Liver (tissue), 9 donors: ENCODE results near the gene MAP3K5. TPM values are rescaled to one million over a fixed set of nuclear protein-coding genes. Genes with fewer than 3 reads are reported as not detected.

Source experiments
- DNase-seq: peaks from one replicate; pipeline ENCODE4 v3.0.0-alpha.2; 2017; ENCODE audit warnings: low spot score
- H3K27ac ChIP-seq, 2 donors: one replicate each; pipeline ENCODE4 v1.7.0; 2013; ENCODE audit warnings: inconsistent platforms in 2 of 2, low read length in 2 of 2, control low read depth in 1 of 2, low read depth in 1 of 2, mild to moderate bottlenecking in 1 of 2
- H3K27me3 ChIP-seq, 4 donors: one replicate each; pipeline versions ENCODE4 v1.6.1 to v1.7.0; 2013; ENCODE audit warnings: low read length in 3 of 4, inconsistent platforms in 1 of 4, mild to moderate bottlenecking in 1 of 4, moderate library complexity in 1 of 4; ENCODE audit not compliant: control insufficient read depth in 4 of 4, insufficient read depth in 4 of 4
- H3K36me3 ChIP-seq, 4 donors: one replicate each; pipeline versions ENCODE4 v1.6.1 to v1.7.0; 2013; ENCODE audit warnings: low read length in 3 of 4, mild to moderate bottlenecking in 3 of 4, low read depth in 1 of 4, moderate library complexity in 1 of 4; ENCODE audit not compliant: control insufficient read depth in 4 of 4, insufficient read depth in 3 of 4
- H3K4me1 ChIP-seq, 4 donors: one replicate each; pipeline versions ENCODE4 v1.6.1 to v1.7.0; 2013; ENCODE audit warnings: low read length in 3 of 4, mild to moderate bottlenecking in 3 of 4, moderate library complexity in 1 of 4; ENCODE audit not compliant: control insufficient read depth in 4 of 4, insufficient read depth in 4 of 4
- H3K4me3 ChIP-seq, 3 donors: one replicate each; pipeline versions ENCODE4 v1.6.1 to v1.7.0; 2013; ENCODE audit warnings: low read length in 3 of 3, control low read depth in 1 of 3, low read depth in 1 of 3, mild to moderate bottlenecking in 1 of 3
- H3K9ac ChIP-seq, 2 donors: one replicate each; pipeline ENCODE4 v1.7.0; 2013; ENCODE audit warnings: low read length in 2 of 2, mild to moderate bottlenecking in 2 of 2, moderate library complexity in 2 of 2, control low read depth in 1 of 2, low read depth in 1 of 2
- H3K9me3 ChIP-seq, 4 donors: one replicate each; pipeline versions ENCODE4 v1.6.1 to v1.7.0; 2013; ENCODE audit warnings: low read length in 3 of 4; ENCODE audit not compliant: control insufficient read depth in 4 of 4
- EGR1 ChIP-seq, 2 donors: IDR thresholded peaks; 2 replicates each; pipeline ENCODE4 v1.6.1; 2016 to 2018; ENCODE audit warnings: antibody characterized with exemption in 2 of 2, low read depth in 2 of 2
- FOXA1 ChIP-seq: IDR thresholded peaks from 2 replicates; pipeline ENCODE4 v1.6.1; 2016; ENCODE audit warnings: antibody characterized with exemption
- FOXA2 ChIP-seq: IDR thresholded peaks from 2 replicates; pipeline ENCODE4 v1.6.1; 2016; ENCODE audit warnings: antibody characterized with exemption
- GABPA ChIP-seq, 2 donors: IDR thresholded peaks in 1 of 2; conservative IDR thresholded peaks in 1 of 2; 2 replicates each; pipeline ENCODE4 v1.6.1; 2016; ENCODE audit warnings: antibody characterized with exemption in 2 of 2, mild to moderate bottlenecking in 1 of 2, moderate library complexity in 1 of 2
- HNF4A ChIP-seq, 2 donors: conservative IDR thresholded peaks; 2 replicates each; pipeline ENCODE4 v1.6.1; 2016; ENCODE audit warnings: antibody characterized with exemption in 2 of 2, mild to moderate bottlenecking in 2 of 2
- HNF4G ChIP-seq: IDR thresholded peaks from 2 replicates; pipeline ENCODE4 v1.6.1; 2016; ENCODE audit warnings: antibody characterized with exemption
- JUND ChIP-seq, 2 donors: IDR thresholded peaks; 2 replicates each; pipeline ENCODE4 v1.6.1; 2016; ENCODE audit warnings: antibody characterized with exemption in 2 of 2
- NR2F2 ChIP-seq: IDR thresholded peaks from 2 replicates; pipeline ENCODE4 v1.6.1; 2016; ENCODE audit warnings: antibody characterized with exemption
- RXRA ChIP-seq, 2 donors: IDR thresholded peaks; 2 replicates each; pipeline ENCODE4 v1.6.1; 2017 to 2018; ENCODE audit warnings: antibody characterized with exemption in 2 of 2, mild to moderate bottlenecking in 1 of 2
- SP1 ChIP-seq: IDR thresholded peaks from 2 replicates; pipeline ENCODE4 v1.6.1; 2018; ENCODE audit warnings: antibody characterized with exemption, mild to moderate bottlenecking
- TAF1 ChIP-seq: conservative IDR thresholded peaks from 2 replicates; pipeline ENCODE4 v1.6.1; 2016; ENCODE audit warnings: antibody characterized with exemption, mild to moderate bottlenecking
- YY1 ChIP-seq: IDR thresholded peaks from 2 replicates; pipeline ENCODE4 v1.6.1; 2016; ENCODE audit warnings: antibody characterized with exemption, mild to moderate bottlenecking
- WGBS: extraction: QIAGEN DNeasy Blood & Tissue Kit; methylation state at CpG from one replicate; pipeline ENCODE4 v1.1.7; 2013; 5-methylcytosine and 5-hydroxymethylcytosine counted together
- polyA plus RNA-seq, 2 donors: library from polyadenylated mRNA; stranded (reverse) in 1 of 2; unstranded in 1 of 2; fragments of 200-250 nt in 1 of 2; fragments of >200 nt in 1 of 2; fragmentation: Nextera tagmentation in 1 of 2; extraction: Ambion mirVana in 1 of 2; gene quantifications; one replicate each; pipeline versions ENCODE4 v1.2.1 to v1.2.3, GENCODE V29; 2013 to 2015
- total RNA-seq, 2 donors: library from RNA; depleted of rRNA; stranded (reverse); fragments of >200 nt; gene quantifications; one replicate each; pipeline ENCODE4 v1.2.3, GENCODE V29; 2014
- TF ChIP-seq, protein P1 (sequence below): IDR thresholded peaks from 2 replicates; pipeline ENCODE4 v1.6.1; 2016; ENCODE audit warnings: antibody characterized with exemption
- TF ChIP-seq, protein P2 (sequence below): IDR thresholded peaks from 2 replicates; pipeline ENCODE4 v1.6.1; 2016; ENCODE audit warnings: antibody characterized with exemption, mild to moderate bottlenecking
- TF ChIP-seq, protein P3 (sequence below): IDR thresholded peaks from 2 replicates; pipeline ENCODE4 v1.6.1; 2016; ENCODE audit warnings: antibody characterized with exemption
- TF ChIP-seq, protein P4 (sequence below): fragments of 150-350 bp; IDR thresholded peaks from 2 replicates; pipeline ENCODE4 v1.5.1; 2017; ENCODE audit warnings: improper control_type of control experiment, low read depth, low read length; ENCODE audit not compliant: missing input control
- TF ChIP-seq, protein P5 (sequence below): IDR thresholded peaks from 2 replicates; pipeline ENCODE4 v1.6.1; 2016; ENCODE audit warnings: antibody characterized with exemption
- donor health status: healthy.
- donor health status: healthy.
- donor health status: healthy.
- donor health status: healthy.
- donor health status: healthy.

Gene MAP3K5
- total and polyA plus RNA-seq, 4 donors: 2.9 to 18.0 (median 5.5) TPM

DNA sequence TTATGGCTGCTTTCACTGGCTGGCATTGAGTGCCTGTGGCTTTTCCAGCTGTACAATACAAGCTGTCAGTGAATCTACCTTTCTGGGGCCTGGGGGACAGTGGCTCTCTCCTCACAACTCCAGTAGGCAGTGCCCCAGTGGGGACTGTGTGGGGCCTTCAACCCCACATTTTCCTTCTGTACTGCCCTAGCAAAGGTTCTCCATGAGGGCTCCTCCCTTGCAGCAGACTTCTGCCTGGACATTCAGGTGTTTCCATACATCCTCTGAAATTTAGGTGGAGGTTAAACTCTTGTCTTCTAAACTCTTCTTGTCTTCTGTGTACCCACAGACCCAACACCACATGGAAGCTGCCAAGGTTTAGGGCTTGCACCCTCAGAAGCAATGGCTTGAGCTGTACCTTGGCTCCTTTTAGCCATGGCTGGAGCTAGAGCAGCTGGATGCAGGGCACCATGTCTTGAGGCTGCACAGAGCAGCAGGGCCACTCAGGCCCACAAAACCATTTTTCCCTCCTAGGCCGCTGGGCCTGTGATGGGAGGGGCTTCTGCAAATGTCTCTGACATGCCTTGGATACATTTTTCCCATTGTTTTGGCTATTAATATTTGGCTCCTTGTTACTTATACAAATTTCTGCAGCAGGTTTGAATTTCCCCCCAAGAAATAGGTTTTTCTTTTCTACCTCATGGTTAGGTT lies 39.7 kb upstream of the MAP3K5 start:
- Histone ChIP-seq H3K9me3 (peaks cover 0 to 8% (median 5%) of the 10 kb centered on the region in 4 donors), H3K27ac (no peak overlapping the region), H3K27me3 (no peaks in the 10 kb centered on the region), H3K4me3 (no peak overlapping the region), H3K9ac (no peak overlapping the region), H3K4me1 (no peaks in the 10 kb centered on the region), H3K36me3 (peaks cover 4 to 13% (median 7%) of the 10 kb centered on the region in 4 donors)
- TF ChIP-seq, protein P1, sequence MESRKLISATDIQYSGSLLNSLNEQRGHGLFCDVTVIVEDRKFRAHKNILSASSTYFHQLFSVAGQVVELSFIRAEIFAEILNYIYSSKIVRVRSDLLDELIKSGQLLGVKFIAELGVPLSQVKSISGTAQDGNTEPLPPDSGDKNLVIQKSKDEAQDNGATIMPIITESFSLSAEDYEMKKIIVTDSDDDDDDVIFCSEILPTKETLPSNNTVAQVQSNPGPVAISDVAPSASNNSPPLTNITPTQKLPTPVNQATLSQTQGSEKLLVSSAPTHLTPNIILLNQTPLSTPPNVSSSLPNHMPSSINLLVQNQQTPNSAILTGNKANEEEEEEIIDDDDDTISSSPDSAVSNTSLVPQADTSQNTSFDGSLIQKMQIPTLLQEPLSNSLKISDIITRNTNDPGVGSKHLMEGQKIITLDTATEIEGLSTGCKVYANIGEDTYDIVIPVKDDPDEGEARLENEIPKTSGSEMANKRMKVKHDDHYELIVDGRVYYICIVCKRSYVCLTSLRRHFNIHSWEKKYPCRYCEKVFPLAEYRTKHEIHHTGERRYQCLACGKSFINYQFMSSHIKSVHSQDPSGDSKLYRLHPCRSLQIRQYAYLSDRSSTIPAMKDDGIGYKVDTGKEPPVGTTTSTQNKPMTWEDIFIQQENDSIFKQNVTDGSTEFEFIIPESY: no peak
- TF ChIP-seq, protein P2, sequence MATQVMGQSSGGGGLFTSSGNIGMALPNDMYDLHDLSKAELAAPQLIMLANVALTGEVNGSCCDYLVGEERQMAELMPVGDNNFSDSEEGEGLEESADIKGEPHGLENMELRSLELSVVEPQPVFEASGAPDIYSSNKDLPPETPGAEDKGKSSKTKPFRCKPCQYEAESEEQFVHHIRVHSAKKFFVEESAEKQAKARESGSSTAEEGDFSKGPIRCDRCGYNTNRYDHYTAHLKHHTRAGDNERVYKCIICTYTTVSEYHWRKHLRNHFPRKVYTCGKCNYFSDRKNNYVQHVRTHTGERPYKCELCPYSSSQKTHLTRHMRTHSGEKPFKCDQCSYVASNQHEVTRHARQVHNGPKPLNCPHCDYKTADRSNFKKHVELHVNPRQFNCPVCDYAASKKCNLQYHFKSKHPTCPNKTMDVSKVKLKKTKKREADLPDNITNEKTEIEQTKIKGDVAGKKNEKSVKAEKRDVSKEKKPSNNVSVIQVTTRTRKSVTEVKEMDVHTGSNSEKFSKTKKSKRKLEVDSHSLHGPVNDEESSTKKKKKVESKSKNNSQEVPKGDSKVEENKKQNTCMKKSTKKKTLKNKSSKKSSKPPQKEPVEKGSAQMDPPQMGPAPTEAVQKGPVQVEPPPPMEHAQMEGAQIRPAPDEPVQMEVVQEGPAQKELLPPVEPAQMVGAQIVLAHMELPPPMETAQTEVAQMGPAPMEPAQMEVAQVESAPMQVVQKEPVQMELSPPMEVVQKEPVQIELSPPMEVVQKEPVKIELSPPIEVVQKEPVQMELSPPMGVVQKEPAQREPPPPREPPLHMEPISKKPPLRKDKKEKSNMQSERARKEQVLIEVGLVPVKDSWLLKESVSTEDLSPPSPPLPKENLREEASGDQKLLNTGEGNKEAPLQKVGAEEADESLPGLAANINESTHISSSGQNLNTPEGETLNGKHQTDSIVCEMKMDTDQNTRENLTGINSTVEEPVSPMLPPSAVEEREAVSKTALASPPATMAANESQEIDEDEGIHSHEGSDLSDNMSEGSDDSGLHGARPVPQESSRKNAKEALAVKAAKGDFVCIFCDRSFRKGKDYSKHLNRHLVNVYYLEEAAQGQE: no peak
- TF ChIP-seq, protein P3, sequence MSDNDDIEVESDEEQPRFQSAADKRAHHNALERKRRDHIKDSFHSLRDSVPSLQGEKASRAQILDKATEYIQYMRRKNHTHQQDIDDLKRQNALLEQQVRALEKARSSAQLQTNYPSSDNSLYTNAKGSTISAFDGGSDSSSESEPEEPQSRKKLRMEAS: no peak
- no peak for TF ChIP-seq HNF4A (conservative IDR thresholded peaks at IDR 0.05)
- no peak for TF ChIP-seq HNF4G
- no peak for TF ChIP-seq SP1
- TF ChIP-seq NR2F2: no peak
- TF ChIP-seq TAF1: no peak
- no peak for TF ChIP-seq FOXA1
- TF ChIP-seq EGR1 (IDR thresholded peaks at IDR 0.05; ENCODE audit: low read depth in 2 of 2): no peak
- TF ChIP-seq RXRA (IDR thresholded peaks at IDR 0.05): no peak
- no peak for TF ChIP-seq YY1
- no peak for TF ChIP-seq FOXA2
- TF ChIP-seq, protein P4, sequence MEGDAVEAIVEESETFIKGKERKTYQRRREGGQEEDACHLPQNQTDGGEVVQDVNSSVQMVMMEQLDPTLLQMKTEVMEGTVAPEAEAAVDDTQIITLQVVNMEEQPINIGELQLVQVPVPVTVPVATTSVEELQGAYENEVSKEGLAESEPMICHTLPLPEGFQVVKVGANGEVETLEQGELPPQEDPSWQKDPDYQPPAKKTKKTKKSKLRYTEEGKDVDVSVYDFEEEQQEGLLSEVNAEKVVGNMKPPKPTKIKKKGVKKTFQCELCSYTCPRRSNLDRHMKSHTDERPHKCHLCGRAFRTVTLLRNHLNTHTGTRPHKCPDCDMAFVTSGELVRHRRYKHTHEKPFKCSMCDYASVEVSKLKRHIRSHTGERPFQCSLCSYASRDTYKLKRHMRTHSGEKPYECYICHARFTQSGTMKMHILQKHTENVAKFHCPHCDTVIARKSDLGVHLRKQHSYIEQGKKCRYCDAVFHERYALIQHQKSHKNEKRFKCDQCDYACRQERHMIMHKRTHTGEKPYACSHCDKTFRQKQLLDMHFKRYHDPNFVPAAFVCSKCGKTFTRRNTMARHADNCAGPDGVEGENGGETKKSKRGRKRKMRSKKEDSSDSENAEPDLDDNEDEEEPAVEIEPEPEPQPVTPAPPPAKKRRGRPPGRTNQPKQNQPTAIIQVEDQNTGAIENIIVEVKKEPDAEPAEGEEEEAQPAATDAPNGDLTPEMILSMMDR: no peak
- TF ChIP-seq GABPA (IDR thresholded peaks at IDR 0.05 in 1 of 2, conservative IDR thresholded peaks at IDR 0.05 in 1 of 2): no peak
- 100% methylated on average over 1 of the region's 1 CpG for WGBS
- DNase-seq: no peak

DNA sequence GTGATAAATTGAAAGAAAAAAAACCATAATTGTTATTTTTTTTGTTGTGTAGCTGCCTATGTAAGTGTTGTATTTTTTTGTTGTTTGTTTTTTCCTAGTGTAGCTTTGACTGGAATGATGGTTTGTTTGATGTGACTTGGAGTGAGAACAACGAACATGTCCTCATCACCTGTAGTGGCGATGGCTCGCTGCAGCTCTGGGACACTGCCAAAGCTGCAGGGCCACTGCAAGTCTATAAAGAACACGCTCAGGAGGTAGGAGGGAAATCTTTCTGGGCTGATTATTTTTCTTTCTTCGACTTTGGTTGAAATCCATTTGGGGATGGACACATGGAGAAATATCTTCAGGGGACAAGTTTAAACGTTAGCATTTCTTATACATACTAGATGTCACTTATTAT lies 33.9 kb upstream of the MAP3K5 start:
- Histone ChIP-seq H3K9ac (no peak overlapping the region), H3K27ac (no peak overlapping the region), H3K27me3 (no peaks in the 10 kb centered on the region), H3K36me3 (peaks cover 1 to 10% (median 6%) of the 10 kb centered on the region in 4 donors), H3K4me3 (no peak overlapping the region), H3K9me3 (no peaks in the 10 kb centered on the region), H3K4me1 (peaks cover 0 to 7% (median 2%) of the 10 kb centered on the region in 4 donors)
- DNase-seq: no peak
- 95% methylated on average over 6 of the region's 6 CpGs for whole genome bisulfite sequencing
- TF ChIP-seq HNF4G (no peak), FOXA2 (no peak), FOXA1 (no peak), YY1 (no peak), SP1 (no peak), TAF1 (no peak), HNF4A (conservative IDR thresholded peaks at IDR 0.05) (no peak), GABPA (IDR thresholded peaks at IDR 0.05 in 1 of 2, conservative IDR thresholded peaks at IDR 0.05 in 1 of 2) (no peak), NR2F2 (no peak), JUND (IDR thresholded peaks at IDR 0.05) (no peak)
- TF ChIP-seq, protein P1: no peak
- TF ChIP-seq, protein P2: no peak
- TF ChIP-seq, protein P5, sequence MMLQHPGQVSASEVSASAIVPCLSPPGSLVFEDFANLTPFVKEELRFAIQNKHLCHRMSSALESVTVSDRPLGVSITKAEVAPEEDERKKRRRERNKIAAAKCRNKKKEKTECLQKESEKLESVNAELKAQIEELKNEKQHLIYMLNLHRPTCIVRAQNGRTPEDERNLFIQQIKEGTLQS: no peak
